Trophoblast cell (in vitro differentiated cells and primary cell): ENCODE data around the gene HMMR.

Experiments used
- DNase-seq, 2 donors: peaks; one replicate each; pipeline ENCODE4 v3.0.0-alpha.2; 2016
- H2AFZ ChIP-seq: 2 replicates; pipeline ENCODE4 v1.6.1; 2013; ENCODE audit warnings: low read length, moderate library complexity, mild to moderate bottlenecking; ENCODE audit not compliant: insufficient read depth, poor library complexity
- H2AK5ac ChIP-seq: 2 replicates; pipeline ENCODE4 v1.6.1; 2013; ENCODE audit warnings: mild to moderate bottlenecking, low read length
- H2BK120ac ChIP-seq: 2 replicates; pipeline ENCODE4 v1.6.1; 2013; ENCODE audit warnings: low read length, mild to moderate bottlenecking, moderate library complexity; ENCODE audit not compliant: insufficient read depth, poor library complexity
- H2BK12ac ChIP-seq: 2 replicates; pipeline ENCODE4 v1.6.1; 2013; ENCODE audit warnings: mild to moderate bottlenecking, low read length, moderate library complexity
- H2BK5ac ChIP-seq: 2 replicates; pipeline ENCODE4 v1.6.1; 2013; ENCODE audit warnings: low read length, low read depth, moderate library complexity, mild to moderate bottlenecking; ENCODE audit not compliant: poor library complexity
- H3K14ac ChIP-seq: 2 replicates; pipeline ENCODE4 v1.6.1; 2013; ENCODE audit warnings: mild to moderate bottlenecking, low read length
- H3K18ac ChIP-seq: 2 replicates; pipeline ENCODE4 v1.6.1; 2013; ENCODE audit warnings: mild to moderate bottlenecking, low read length
- H3K23ac ChIP-seq: 2 replicates; pipeline ENCODE4 v1.6.1; 2013; ENCODE audit warnings: low read length
- H3K27ac ChIP-seq: 2 replicates; pipeline ENCODE4 v1.5.1; 2013; ENCODE audit warnings: low read depth, mild to moderate bottlenecking, inconsistent platforms, low read length, moderate library complexity
- H3K27me3 ChIP-seq: 2 replicates; pipeline ENCODE4 v1.6.1; 2013; ENCODE audit warnings: inconsistent platforms, mild to moderate bottlenecking, low read length, moderate library complexity; ENCODE audit not compliant: insufficient read depth
- H3K36me3 ChIP-seq, 2 experiments: 1 replicate in 1 of 2; 2 replicates in 1 of 2; pipeline ENCODE4 v1.6.1; 2013; ENCODE audit warnings: low read length in 2 of 2, mild to moderate bottlenecking in 2 of 2, moderate library complexity in 1 of 2; ENCODE audit not compliant: insufficient read depth in 2 of 2, control insufficient read depth in 1 of 2
- H3K4ac ChIP-seq: 2 replicates; pipeline ENCODE4 v1.6.1; 2013; ENCODE audit warnings: low read depth, mild to moderate bottlenecking, low read length, moderate library complexity
- H3K4me1 ChIP-seq, 2 experiments: 1 replicate in 1 of 2; 2 replicates in 1 of 2; pipeline ENCODE4 v1.6.1; 2013; ENCODE audit warnings: low read length in 2 of 2, mild to moderate bottlenecking in 2 of 2, moderate library complexity in 1 of 2; ENCODE audit not compliant: insufficient read depth in 2 of 2, control insufficient read depth in 1 of 2
- H3K4me2 ChIP-seq: 2 replicates; pipeline ENCODE4 v1.6.1; 2013; ENCODE audit warnings: inconsistent platforms, mild to moderate bottlenecking, low read length, moderate library complexity
- H3K4me3 ChIP-seq: 2 replicates; pipeline ENCODE4 v1.5.1; 2013; ENCODE audit warnings: mild to moderate bottlenecking, low read depth, low read length, inconsistent platforms
- H3K79me1 ChIP-seq: one replicate; pipeline ENCODE4 v1.6.1; 2013; ENCODE audit warnings: low read length
- H3K79me2 ChIP-seq: 2 replicates; pipeline ENCODE4 v1.6.1; 2013; ENCODE audit warnings: low read length, mild to moderate bottlenecking; ENCODE audit not compliant: control insufficient read depth, insufficient read depth, poor library complexity
- H3K9ac ChIP-seq: 2 replicates; pipeline ENCODE4 v1.6.1; 2013; ENCODE audit warnings: mild to moderate bottlenecking, low read length
- H3K9me3 ChIP-seq: 2 replicates; pipeline ENCODE4 v1.6.1; 2013; ENCODE audit warnings: low read depth, mild to moderate bottlenecking, control low read depth, inconsistent platforms, low read length; ENCODE audit not compliant: insufficient read depth
- H4K12ac ChIP-seq: 2 replicates; pipeline ENCODE4 v1.6.1; 2013; ENCODE audit warnings: low read depth, mild to moderate bottlenecking, low read length, moderate library complexity
- H4K8ac ChIP-seq: 2 replicates; pipeline ENCODE4 v1.6.1; 2013; ENCODE audit warnings: low read depth, mild to moderate bottlenecking, low read length, moderate library complexity
- H4K91ac ChIP-seq: one replicate; pipeline ENCODE4 v1.6.1; 2013; ENCODE audit warnings: low read depth, mild to moderate bottlenecking, low read length, moderate library complexity
- whole genome bisulfite sequencing: extraction: QIAGEN DNeasy Blood & Tissue Kit; methylation state at CpG from one replicate; pipeline ENCODE4 v1.1.7; 2013; ENCODE audit warnings: missing lambda C conversion rate; ENCODE audit not compliant: insufficient read length, insufficient coverage; ENCODE audit errors: extremely low coverage; 5-methylcytosine and 5-hydroxymethylcytosine counted together

Gene HMMR

GRCh38 chr5:163478126-163478981 is 17.9 kb downstream of the HMMR start:
- H3K4ac ChIP-seq, result no peak overlapping the region

GRCh38 chr5:163478982-163479271 is 18.5 kb downstream of the HMMR start:
- Histone ChIP-seq H2BK120ac (no peak overlapping the region), H2AK5ac (no peak overlapping the region)
- WGBS, result no CpG with 5 or more reads among the region's 1 CpG

More at GRCh38 chr5:163478126-163478981, 17.9 kb downstream of the HMMR start:
- Histone ChIP-seq H4K12ac (no peak overlapping the region), H3K9me3 (no peaks in the 10 kb centered on the region), H2BK12ac (no peak overlapping the region), H2BK5ac (no peak overlapping the region), H4K8ac (no peak overlapping the region), H3K79me2 (no peaks in the 10 kb centered on the region), H3K27me3 (no peaks in the 10 kb centered on the region), H3K23ac (no peak overlapping the region), H3K79me1 (no peaks in the 10 kb centered on the region), H3K4me3 (no peak overlapping the region), H4K91ac (no peak overlapping the region), H3K36me3 (peaks cover 8 to 16% of the 10 kb centered on the region in 2 experiments), H2AK5ac (no peak overlapping the region), H2AFZ (no peak overlapping the region), H2BK120ac (no peak overlapping the region), H3K4me2 (no peak overlapping the region), H3K14ac (no peak overlapping the region), H3K27ac (no peak overlapping the region), H3K4me1 (no peaks in the 10 kb centered on the region), H3K9ac (no peak overlapping the region), H3K18ac (no peak overlapping the region)
- peak in 1 of 2 donors; percentile 11 for DNase-seq
- no CpG with 5 or more reads among the region's 2 CpGs for WGBS

GRCh38 chr5:163489055-163489744 is 28.8 kb downstream of the HMMR start:
- no peaks in the 10 kb centered on the region for H3K9me3 ChIP-seq
- no peak overlapping the region for H3K4me3 ChIP-seq
- peak overlapping the region; percentile 36 for H4K12ac ChIP-seq
- peak overlapping the region; percentile 70 for H4K8ac ChIP-seq
- no peaks in the 10 kb centered on the region for H3K27me3 ChIP-seq
- peak overlapping the region; percentile 21 for H3K27ac ChIP-seq
- H3K79me1 ChIP-seq, result no peaks in the 10 kb centered on the region
- no peak overlapping the region for H4K91ac ChIP-seq
- H3K36me3 ChIP-seq, result peaks cover 2 to 7% of the 10 kb centered on the region in 2 experiments
- H2AK5ac ChIP-seq, result no peak overlapping the region
- peak overlapping the region; percentile 63 for H2BK5ac ChIP-seq
- no peaks in the 10 kb centered on the region for H3K79me2 ChIP-seq
- no peak overlapping the region for H3K4me2 ChIP-seq
- no peak overlapping the region for H2BK12ac ChIP-seq
- H3K14ac ChIP-seq, result no peak overlapping the region
- peak overlapping the region; percentile 17 for H2AFZ ChIP-seq
- H3K4ac ChIP-seq, result no peak overlapping the region
- no peak for DNase-seq
- H3K18ac ChIP-seq, result no peak overlapping the region
- H2BK120ac ChIP-seq, result no peak overlapping the region
- peaks cover 10% of the 10 kb centered on the region in 2 experiments for H3K4me1 ChIP-seq
- H3K9ac ChIP-seq, result no peak overlapping the region
- no peak overlapping the region for H3K23ac ChIP-seq
- no CpG with 5 or more reads among the region's 6 CpGs for whole genome bisulfite sequencing

More at GRCh38 chr5:163478982-163479271, 18.5 kb downstream of the HMMR start:
- H3K18ac ChIP-seq, result no peak overlapping the region
- no peak overlapping the region for H3K27ac ChIP-seq
- no peaks in the 10 kb centered on the region for H3K79me1 ChIP-seq
- H3K79me2 ChIP-seq, result no peaks in the 10 kb centered on the region
- H3K14ac ChIP-seq, result no peak overlapping the region
- H3K9ac ChIP-seq, result no peak overlapping the region
- no peak overlapping the region for H3K4ac ChIP-seq
- H3K36me3 ChIP-seq, result peaks cover 8 to 16% of the 10 kb centered on the region in 2 experiments
- no peak overlapping the region for H4K91ac ChIP-seq
- H4K12ac ChIP-seq, result no peak overlapping the region
- H3K4me1 ChIP-seq, result no peaks in the 10 kb centered on the region
- no peak overlapping the region for H3K23ac ChIP-seq
- no peak overlapping the region for H3K4me2 ChIP-seq
- no peak overlapping the region for H3K4me3 ChIP-seq
- H2AFZ ChIP-seq, result no peak overlapping the region
- H2BK5ac ChIP-seq, result no peak overlapping the region
- H4K8ac ChIP-seq, result no peak overlapping the region
- H3K9me3 ChIP-seq, result no peaks in the 10 kb centered on the region
- no peaks in the 10 kb centered on the region for H3K27me3 ChIP-seq
- no peak for DNase-seq
- no peak overlapping the region for H2BK12ac ChIP-seq

- Histone ChIP-seq H3K27ac (peak overlapping the region; percentile 21), H3K4me1 (peaks cover 10% of the 10 kb centered on the region in 2 experiments), H3K14ac (no peak overlapping the region), H2AFZ (no peak overlapping the region), H4K8ac (no peak overlapping the region), H3K79me1 (no peaks in the 10 kb centered on the region), H3K9me3 (no peaks in the 10 kb centered on the region), H2BK12ac (no peak overlapping the region), H4K91ac (no peak overlapping the region), H4K12ac (no peak overlapping the region), H2BK120ac (no peak overlapping the region), H3K36me3 (peaks cover 2 to 7% of the 10 kb centered on the region in 2 experiments), H3K23ac (no peak overlapping the region), H3K79me2 (no peaks in the 10 kb centered on the region), H2BK5ac (no peak overlapping the region), H3K27me3 (no peaks in the 10 kb centered on the region), H3K4me3 (no peak overlapping the region), H3K9ac (no peak overlapping the region), H3K4me2 (no peak overlapping the region), H3K18ac (no peak overlapping the region), H3K4ac (no peak overlapping the region), H2AK5ac (no peak overlapping the region)
- WGBS, result no CpG with 5 or more reads among the region's 3 CpGs
- DNase-seq, result no peak
These were observed 29.3 kb downstream of the HMMR start for GRCh38 chr5:163489745-163490075.
